H9 (cell line): ENCODE data around the gene LONP2. TPM values are rescaled to one million over a fixed set of nuclear protein-coding genes. Genes with fewer than 3 reads are reported as not detected.

Experiments
- DNase-seq: peaks from one replicate; pipeline ENCODE4 v3.0.0-alpha.2; 2017
- H2AFZ ChIP-seq: one replicate; pipeline ENCODE4 v1.6.1; 2013; ENCODE audit warnings: mild to moderate bottlenecking, low read length, control low read depth, moderate library complexity
- H2AK5ac ChIP-seq: 2 replicates; pipeline ENCODE4 v1.6.1; 2013; ENCODE audit warnings: low read length, control low read depth, mixed read lengths; ENCODE audit not compliant: insufficient read length
- H2BK120ac ChIP-seq: one replicate; pipeline ENCODE4 v1.6.1; 2013; ENCODE audit warnings: low read depth, mild to moderate bottlenecking, low read length, control low read depth, inconsistent platforms; ENCODE audit not compliant: poor library complexity, severe bottlenecking
- H2BK12ac ChIP-seq: 2 replicates; pipeline ENCODE4 v1.6.1; 2013; ENCODE audit warnings: low read length, control low read depth, mixed read lengths, low read depth; ENCODE audit not compliant: insufficient read length
- H2BK15ac ChIP-seq: 2 replicates; pipeline ENCODE4 v1.6.1; 2013; ENCODE audit warnings: low read depth, low read length, control low read depth
- H2BK20ac ChIP-seq: one replicate; pipeline ENCODE4 v1.6.1; 2013; ENCODE audit warnings: low read depth, mild to moderate bottlenecking, low read length, control low read depth, inconsistent platforms; ENCODE audit not compliant: poor library complexity, severe bottlenecking
- H2BK5ac ChIP-seq: 2 replicates; pipeline ENCODE4 v1.6.1; 2013; ENCODE audit warnings: low read length, control low read depth, mixed read lengths; ENCODE audit not compliant: insufficient read length
- H3K14ac ChIP-seq: 2 replicates; pipeline ENCODE4 v1.6.1; 2013; ENCODE audit warnings: low read length, control low read depth; ENCODE audit not compliant: insufficient read depth
- H3K18ac ChIP-seq: 2 replicates; pipeline ENCODE4 v1.6.1; 2013; ENCODE audit warnings: low read depth, mild to moderate bottlenecking, mixed read lengths, low read length, control low read depth; ENCODE audit not compliant: insufficient read length
- H3K23ac ChIP-seq: 2 replicates; pipeline ENCODE4 v1.6.1; 2013; ENCODE audit warnings: low read length, control low read depth, mixed read lengths, low read depth; ENCODE audit not compliant: insufficient read length
- H3K23me2 ChIP-seq: 2 replicates; pipeline ENCODE4 v1.6.1; 2013; ENCODE audit warnings: low read depth, mild to moderate bottlenecking, mixed read lengths, low read length, control low read depth; ENCODE audit not compliant: insufficient read length, poor library complexity, severe bottlenecking
- H3K27ac ChIP-seq: 2 replicates; pipeline ENCODE4 v1.5.1; 2013; ENCODE audit warnings: low read length, control low read depth, mixed read lengths, low read depth; ENCODE audit not compliant: insufficient read length
- H3K27me3 ChIP-seq: 2 replicates; pipeline ENCODE4 v1.6.1; 2013; ENCODE audit warnings: low read length, control low read depth, inconsistent platforms; ENCODE audit not compliant: insufficient read depth
- H3K4ac ChIP-seq: 2 replicates; pipeline ENCODE4 v1.6.1; 2013; ENCODE audit warnings: low read depth, mild to moderate bottlenecking, control low read depth, inconsistent platforms, low read length, moderate library complexity
- H3K4me1 ChIP-seq: 2 replicates; pipeline ENCODE4 v1.6.1; 2013; ENCODE audit warnings: low read length, control low read depth, inconsistent platforms; ENCODE audit not compliant: insufficient read depth
- H3K4me2 ChIP-seq: 2 replicates; pipeline ENCODE4 v1.6.1; 2013; ENCODE audit warnings: low read length, control low read depth, mixed read lengths; ENCODE audit not compliant: insufficient read length, insufficient read depth
- H3K56ac ChIP-seq: 2 replicates; pipeline ENCODE4 v1.6.1; 2013; ENCODE audit warnings: low read depth, mild to moderate bottlenecking, mixed read lengths, low read length, control low read depth; ENCODE audit not compliant: insufficient read length
- H3K79me1 ChIP-seq: 2 replicates; pipeline ENCODE4 v1.6.1; 2013; ENCODE audit warnings: low read depth, mild to moderate bottlenecking, moderate library complexity, low read length, control low read depth, inconsistent platforms; ENCODE audit not compliant: insufficient read depth, poor library complexity, severe bottlenecking
- H3K79me2 ChIP-seq: 2 replicates; pipeline ENCODE4 v1.6.1; 2013; ENCODE audit warnings: low read length, control low read depth, inconsistent platforms; ENCODE audit not compliant: insufficient read depth
- H3K9ac ChIP-seq: 2 replicates; pipeline ENCODE4 v1.6.1; 2013; ENCODE audit warnings: low read length, control low read depth, mixed read lengths; ENCODE audit not compliant: insufficient read length; ENCODE audit errors: extremely low read depth
- H3K9me3 ChIP-seq: one replicate; pipeline ENCODE4 v1.6.1; 2013; ENCODE audit warnings: low read depth, low read length, inconsistent platforms; ENCODE audit not compliant: control insufficient read depth
- H3T11ph ChIP-seq: one replicate; pipeline ENCODE4 v1.6.1; 2013; ENCODE audit warnings: mild to moderate bottlenecking, low read length, control low read depth, inconsistent platforms
- H4K20me1 ChIP-seq: one replicate; pipeline ENCODE4 v1.6.1; 2013; ENCODE audit not compliant: control insufficient read depth, insufficient read length, insufficient read depth
- H4K5ac ChIP-seq: 2 replicates; pipeline ENCODE4 v1.6.1; 2013; ENCODE audit warnings: low read depth, mild to moderate bottlenecking, mixed read lengths, low read length, control low read depth; ENCODE audit not compliant: insufficient read length
- H4K8ac ChIP-seq: replicated peaks from 2 replicates; pipeline ENCODE4 v1.6.1; 2013; ENCODE audit warnings: low read length, control low read depth, mixed read lengths, low read depth; ENCODE audit not compliant: insufficient read length
- H4K91ac ChIP-seq: 2 replicates; pipeline ENCODE4 v1.6.1; 2013; ENCODE audit warnings: low read depth, mild to moderate bottlenecking, moderate library complexity, mixed read lengths, low read length, control low read depth; ENCODE audit not compliant: insufficient read length
- H3K27ac Mint-ChIP-seq, 3 experiments: 2 replicates in 2 of 3; 3 replicates in 1 of 3; pipeline ENCODE4 v1.8.0; 2020 to 2021; ENCODE audit warnings: mixed read lengths in 3 of 3, mild to moderate bottlenecking in 1 of 3, moderate library complexity in 1 of 3
- H3K27me3 Mint-ChIP-seq: 2 replicates; pipeline ENCODE4 v1.8.0; 2021; ENCODE audit warnings: low read depth, mild to moderate bottlenecking, moderate library complexity, mixed read lengths
- H3K36me3 Mint-ChIP-seq, 3 experiments: 2 replicates in 2 of 3; 3 replicates in 1 of 3; pipeline ENCODE4 v1.8.0; 2020 to 2021; ENCODE audit warnings: low read depth in 3 of 3, mixed read lengths in 3 of 3; ENCODE audit not compliant: insufficient read depth in 1 of 3
- H3K4me1 Mint-ChIP-seq, 2 experiments: 2 replicates each; pipeline ENCODE4 v1.8.0; 2020; ENCODE audit warnings: mixed read lengths in 2 of 2
- H3K4me3 Mint-ChIP-seq, 2 experiments: 2 replicates in 1 of 2; 3 replicates in 1 of 2; pipeline ENCODE4 v1.8.0; 2020 to 2021; ENCODE audit warnings: mild to moderate bottlenecking in 2 of 2, mixed read lengths in 2 of 2, moderate library complexity in 1 of 2
- H3K9me3 Mint-ChIP-seq, 2 experiments: 2 replicates in 1 of 2; 3 replicates in 1 of 2; pipeline ENCODE4 v1.8.0; 2020; ENCODE audit warnings: mild to moderate bottlenecking in 2 of 2, mixed read lengths in 2 of 2, moderate library complexity in 1 of 2
- CTCF ChIP-seq: fragments of 200-600 bp; sonication (generic); conservative IDR thresholded peaks from 3 replicates; pipeline ENCODE4 v1.8.0; 2021; ENCODE audit warnings: antibody characterized with exemption, mild to moderate bottlenecking
- WGBS: extraction: QIAGEN DNeasy Blood & Tissue Kit; methylation state at CpG from one replicate; pipeline ENCODE4 v1.1.7; 2013; ENCODE audit warnings: missing lambda C conversion rate, low lambda C conversion rate, mixed read lengths; ENCODE audit not compliant: insufficient read length; ENCODE audit errors: extremely low coverage; 5-methylcytosine and 5-hydroxymethylcytosine counted together
- long read RNA-seq: library from polyadenylated mRNA; unstranded; transcript quantifications from one replicate; pipeline ENCODE4 v2.0.0, GENCODE V29; 2020
- total RNA-seq: library from RNA; stranded (reverse); gene quantifications from 2 replicates; pipeline ENCODE4 v1.2.1, GENCODE V29; 2021

Gene LONP2, protein sequence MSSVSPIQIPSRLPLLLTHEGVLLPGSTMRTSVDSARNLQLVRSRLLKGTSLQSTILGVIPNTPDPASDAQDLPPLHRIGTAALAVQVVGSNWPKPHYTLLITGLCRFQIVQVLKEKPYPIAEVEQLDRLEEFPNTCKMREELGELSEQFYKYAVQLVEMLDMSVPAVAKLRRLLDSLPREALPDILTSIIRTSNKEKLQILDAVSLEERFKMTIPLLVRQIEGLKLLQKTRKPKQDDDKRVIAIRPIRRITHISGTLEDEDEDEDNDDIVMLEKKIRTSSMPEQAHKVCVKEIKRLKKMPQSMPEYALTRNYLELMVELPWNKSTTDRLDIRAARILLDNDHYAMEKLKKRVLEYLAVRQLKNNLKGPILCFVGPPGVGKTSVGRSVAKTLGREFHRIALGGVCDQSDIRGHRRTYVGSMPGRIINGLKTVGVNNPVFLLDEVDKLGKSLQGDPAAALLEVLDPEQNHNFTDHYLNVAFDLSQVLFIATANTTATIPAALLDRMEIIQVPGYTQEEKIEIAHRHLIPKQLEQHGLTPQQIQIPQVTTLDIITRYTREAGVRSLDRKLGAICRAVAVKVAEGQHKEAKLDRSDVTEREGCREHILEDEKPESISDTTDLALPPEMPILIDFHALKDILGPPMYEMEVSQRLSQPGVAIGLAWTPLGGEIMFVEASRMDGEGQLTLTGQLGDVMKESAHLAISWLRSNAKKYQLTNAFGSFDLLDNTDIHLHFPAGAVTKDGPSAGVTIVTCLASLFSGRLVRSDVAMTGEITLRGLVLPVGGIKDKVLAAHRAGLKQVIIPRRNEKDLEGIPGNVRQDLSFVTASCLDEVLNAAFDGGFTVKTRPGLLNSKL
- 27.8 and 28.2 TPM in 2 replicates for total RNA-seq
- long read RNA-seq, full-length matches to known transcripts = 137 of 171 reads
- long read RNA-seq, partial matches to known transcripts = 20 of 171 reads
- long read RNA-seq, other reads (novel, unspliced or antisense) = 14 of 171 reads

DNA sequence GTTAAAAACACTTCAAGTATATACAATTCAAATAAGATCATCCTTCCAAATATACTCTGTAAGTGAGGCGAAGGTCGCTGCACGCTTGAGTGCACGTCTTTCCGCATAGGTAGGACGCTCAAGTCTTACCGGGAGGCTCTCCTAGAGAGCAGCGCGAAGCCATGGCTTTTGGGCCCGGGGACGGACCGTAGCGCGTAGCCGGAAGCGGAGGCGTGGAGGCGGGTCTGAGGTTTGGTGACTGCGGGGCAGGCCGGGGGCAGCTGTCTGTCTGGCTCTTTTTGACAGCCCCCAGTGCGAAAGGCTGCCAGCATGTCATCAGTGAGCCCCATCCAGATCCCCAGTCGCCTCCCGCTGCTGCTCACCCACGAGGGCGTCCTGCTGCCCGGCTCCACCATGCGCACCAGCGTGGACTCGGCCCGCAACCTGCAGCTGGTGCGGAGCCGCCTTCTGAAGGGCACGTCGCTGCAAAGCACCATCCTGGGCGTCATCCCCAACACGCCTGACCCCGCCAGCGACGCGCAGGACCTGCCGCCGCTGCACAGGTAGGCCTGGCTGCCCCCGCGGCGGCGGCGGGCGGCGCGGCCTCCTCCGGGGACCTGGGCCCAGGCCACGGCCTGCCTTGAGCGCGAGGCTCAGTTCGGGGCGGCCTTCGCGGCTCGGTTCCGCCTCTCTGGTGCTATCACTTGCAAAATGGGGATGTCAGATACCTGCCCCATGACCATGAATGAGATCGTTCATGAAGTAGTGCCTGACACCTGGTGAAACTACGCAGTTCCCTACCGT, at the start of gene LONP2:
Gene LONP2 (plus strand): TSS at position 221 of the 783 bp plus-strand sequence. CDS start 89 bp downstream, at position 310.
- H3K9me3 ChIP-seq = no peaks in the 10 kb centered on the region
- H2BK12ac ChIP-seq = no peak within 1 kb of the TSS
- no peak within 1 kb of the TSS for H4K5ac ChIP-seq
- no peak within 1 kb of the TSS; the same call in 1 of the 2 replicates for H3K14ac ChIP-seq
- Mint-ChIP-seq H3K27ac (peak within 1 kb of the TSS; percentile 1 to 84 (median 28); a peak in 5 of 7 replicates), H3K27me3 (no peaks in the 10 kb centered on the region; the same call in 1 of the 2 replicates), H3K36me3 (no peaks in the 10 kb centered on the region), H3K4me1 (peaks cover 8 to 14% of the 10 kb centered on the region in 2 experiments), H3K9me3 (peaks cover 7 to 11% of the 10 kb centered on the region in 2 experiments), H3K4me3 (peak within 1 kb of the TSS; percentile 87 to 91)
- H2BK15ac ChIP-seq = no peak within 1 kb of the TSS
- no peak within 1 kb of the TSS for H3K18ac ChIP-seq
- no peak within 1 kb of the TSS for H3K56ac ChIP-seq
- no peak within 1 kb of the TSS for H4K91ac ChIP-seq
- H3K4me2 ChIP-seq = peak within 1 kb of the TSS; percentile 94
- H3K79me2 ChIP-seq = no peaks in the 10 kb centered on the region; the same call in 1 of the 2 replicates
- no peak within 1 kb of the TSS for H4K8ac ChIP-seq
- peak within 1 kb of the TSS; percentile 82 for H3K9ac ChIP-seq
- H3K23ac ChIP-seq = no peak within 1 kb of the TSS
- no peak within 1 kb of the TSS for H3T11ph ChIP-seq
- no peak within 1 kb of the TSS for H2BK120ac ChIP-seq
- WGBS = no CpG with 5 or more reads among the region's 63 CpGs
- peaks cover 2% of the 10 kb centered on the region; the same call in 1 of the 2 replicates for H3K4me1 ChIP-seq
- H4K20me1 ChIP-seq = no peaks in the 10 kb centered on the region
- DNase-seq = peak; percentile 90
- no peak within 1 kb of the TSS for H3K27ac ChIP-seq
- no peaks in the 10 kb centered on the region for H3K27me3 ChIP-seq
- no peak within 1 kb of the TSS for H2AFZ ChIP-seq
- H3K4ac ChIP-seq = no peak within 1 kb of the TSS
- no peaks in the 10 kb centered on the region for H3K79me1 ChIP-seq
- no peak within 1 kb of the TSS for H2AK5ac ChIP-seq
- no peak for TF ChIP-seq CTCF
- no peak within 1 kb of the TSS for H2BK5ac ChIP-seq
- peaks cover 7% of the 10 kb centered on the region for H3K23me2 ChIP-seq
- no peak within 1 kb of the TSS for H2BK20ac ChIP-seq
